ENCODE measurements around the gene GABARAPL1.
"Not testable (repeated sequence)": the region's sequence is repeated elsewhere in the genome, so short reads cannot be mapped to it uniquely, and the experiment has no call there.

Gene GABARAPL1

GRCh38 chr12:10212739-10213131, at the start of gene GABARAPL1:
Gene GABARAPL1 (plus strand): TSS chr12:10212877. CDS start chr12:10213130, 253 bp downstream.
- FAIRE-seq (no peak), DNase-seq (ENCODE audit: insufficient read length, low spot score) (peak; percentile 58)

DNA sequence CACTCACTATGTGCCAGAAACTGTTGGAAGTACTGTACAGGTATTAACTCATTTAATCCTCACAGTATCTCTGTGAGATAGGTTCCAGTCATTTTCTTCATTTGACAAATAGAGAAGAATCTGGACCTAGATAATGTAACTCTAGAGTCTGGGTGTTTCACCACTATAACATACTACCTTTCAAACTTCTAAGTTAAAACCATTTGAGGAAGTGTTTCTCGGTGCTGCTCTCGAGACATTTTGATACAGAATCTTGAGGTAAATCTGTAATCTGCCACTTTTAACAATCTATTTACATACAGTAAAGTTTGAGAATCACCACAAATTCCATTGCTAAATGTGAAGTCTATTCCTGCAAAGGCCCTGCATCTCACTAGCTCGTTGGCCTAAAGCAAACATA, 49.6 kb upstream of the GABARAPL1 start:
- DNase-seq (ENCODE audit: insufficient read length, low spot score) (no peak), FAIRE-seq (no peak)

DNA sequence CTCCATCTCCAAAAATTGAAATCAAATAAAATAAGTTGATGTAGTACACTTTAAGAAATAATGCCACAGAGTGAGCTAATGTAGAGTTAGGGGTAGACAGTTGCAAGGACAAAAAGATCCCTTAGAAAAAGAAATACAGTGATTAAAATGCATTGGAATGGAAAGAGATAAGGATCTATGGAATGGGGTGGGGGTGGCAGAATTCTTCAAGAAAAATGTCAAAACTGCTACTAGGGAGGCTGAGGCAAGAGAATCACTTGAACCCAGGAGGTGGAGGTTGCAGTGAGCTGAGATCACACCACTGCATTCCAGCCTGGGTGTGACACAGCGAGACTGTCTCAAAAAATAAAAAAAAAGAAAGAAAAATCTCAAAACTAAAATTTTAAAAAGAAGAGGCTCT, 47.3 kb upstream of the GABARAPL1 start:
- no peak for DNase-seq (ENCODE audit: insufficient read length, low spot score)
- FAIRE-seq = no peak

GRCh38 chr12:10167599-10167998, 45.1 kb upstream of the GABARAPL1 start:
- no peak for DNase-seq (ENCODE audit: insufficient read length, low spot score)
- FAIRE-seq = no peak

- no peak for FAIRE-seq
These were observed 43.6 kb upstream of the GABARAPL1 start for GRCh38 chr12:10169104-10169503.

GRCh38 chr12:10170216-10170615, 42.5 kb upstream of the GABARAPL1 start:
- FAIRE-seq (no peak), DNase-seq (ENCODE audit: insufficient read length, low spot score) (no peak)

More at GRCh38 chr12:10169104-10169503, 43.6 kb upstream of the GABARAPL1 start:
- DNase-seq (ENCODE audit: insufficient read length, low spot score) = no peak

DNA sequence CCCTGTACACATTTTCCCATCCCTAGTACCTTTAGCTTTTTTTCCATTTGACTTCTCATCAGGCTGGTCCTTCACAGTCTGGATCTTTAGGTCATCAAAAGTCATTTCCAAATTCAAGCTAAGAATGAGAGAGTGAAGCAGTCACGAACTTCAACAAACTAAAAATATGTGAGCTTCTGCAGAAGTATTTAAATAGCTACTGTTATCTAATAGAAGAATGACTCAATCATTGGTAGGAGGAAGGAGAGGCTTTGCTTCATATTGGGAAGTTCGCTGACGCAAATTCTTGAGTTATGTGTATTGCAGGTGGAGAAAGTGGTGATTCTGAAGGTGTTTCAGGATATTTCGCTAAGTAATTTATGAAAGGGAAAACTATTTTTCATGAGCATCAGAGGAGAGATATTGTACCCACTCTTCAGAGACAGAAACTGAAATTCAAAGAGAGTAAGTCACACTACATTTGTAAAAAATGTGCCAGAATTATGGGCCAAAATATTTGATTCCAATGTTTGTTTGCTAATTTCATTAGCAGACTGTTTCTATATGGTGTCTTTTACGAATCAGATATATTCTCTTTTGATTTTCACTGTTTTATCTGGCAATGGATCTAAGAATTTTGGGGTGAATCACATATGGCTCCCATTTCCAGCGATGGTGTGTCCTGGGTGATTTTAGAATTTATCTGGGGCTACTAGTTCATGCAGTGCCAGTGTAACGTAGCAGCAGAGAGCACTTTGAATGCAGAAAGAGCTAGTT, 40.5 kb upstream of the GABARAPL1 start, which contains the start of gene OLR1:
Gene OLR1 (minus strand): TSS at position 160 of the 756 bp plus-strand sequence. CDS start 55 bp downstream, at position 105.
- no peak for FAIRE-seq
- no peak for DNase-seq (ENCODE audit: insufficient read length, low spot score)

DNA sequence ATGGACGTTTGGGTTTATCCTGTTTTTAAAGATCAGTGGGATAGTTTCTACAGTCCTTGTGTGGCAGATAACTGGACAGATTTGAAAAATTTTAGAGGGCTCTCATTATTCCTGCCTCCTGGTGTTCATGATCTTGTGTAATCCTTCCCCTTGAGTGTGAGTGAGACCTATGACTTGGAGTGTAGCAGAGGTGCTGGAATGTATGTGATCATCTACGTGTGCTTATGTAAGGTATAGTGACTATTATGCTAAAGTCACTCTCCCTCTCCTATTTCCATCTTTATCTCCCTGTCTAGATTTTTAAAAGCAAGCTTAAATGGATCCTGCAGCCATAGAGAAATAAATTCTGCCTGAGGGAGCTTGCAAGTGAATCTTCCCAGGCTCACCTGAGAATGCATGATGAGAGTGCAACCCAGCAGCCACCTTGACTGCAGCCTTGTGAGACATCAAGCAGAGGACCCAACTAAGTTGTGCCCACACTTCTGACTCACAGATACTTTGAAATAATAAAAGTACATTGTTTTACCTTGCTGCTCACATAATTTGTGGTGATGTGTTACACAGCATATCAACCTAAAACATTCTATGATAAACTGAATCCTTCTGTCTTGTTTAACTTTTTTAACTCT, 37.6 kb upstream of the GABARAPL1 start:
- FAIRE-seq (no peak), DNase-seq (ENCODE audit: insufficient read length, low spot score) (no peak)

GRCh38 chr12:10175846-10176636, 36.6 kb upstream of the GABARAPL1 start:
- FAIRE-seq (no peak), DNase-seq (ENCODE audit: insufficient read length, low spot score) (no peak)

- FAIRE-seq (no peak), DNase-seq (ENCODE audit: insufficient read length, low spot score) (no peak)
These were observed 33.9 kb upstream of the GABARAPL1 start, which contains the start of gene TMEM52B for GRCh38 chr12:10178821-10179220. Gene TMEM52B (plus strand): TSS chr12:10179032. CDS start chr12:10179575, 543 bp downstream.

DNA sequence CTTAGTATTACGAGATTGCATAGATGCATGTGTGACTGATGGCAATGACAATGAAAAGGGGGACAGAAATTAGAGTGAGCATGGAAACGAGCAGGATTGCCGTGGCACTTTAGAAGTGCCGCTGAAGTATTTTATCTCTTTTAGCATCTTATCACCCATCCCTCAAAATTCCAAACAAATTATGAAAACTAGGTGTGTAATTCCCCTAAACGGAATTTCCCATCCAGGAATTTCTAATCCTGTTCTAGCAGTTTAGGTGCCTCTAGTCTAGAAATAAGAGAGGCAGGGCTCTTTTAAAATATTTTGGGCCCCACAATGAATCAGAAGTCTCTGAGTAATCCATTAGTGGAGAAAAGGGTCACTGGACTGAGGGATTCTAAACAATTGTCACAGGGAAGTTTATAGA, 32.9 kb upstream of the GABARAPL1 start:
- no peak for DNase-seq (ENCODE audit: insufficient read length, low spot score)
- no peak for FAIRE-seq

DNA sequence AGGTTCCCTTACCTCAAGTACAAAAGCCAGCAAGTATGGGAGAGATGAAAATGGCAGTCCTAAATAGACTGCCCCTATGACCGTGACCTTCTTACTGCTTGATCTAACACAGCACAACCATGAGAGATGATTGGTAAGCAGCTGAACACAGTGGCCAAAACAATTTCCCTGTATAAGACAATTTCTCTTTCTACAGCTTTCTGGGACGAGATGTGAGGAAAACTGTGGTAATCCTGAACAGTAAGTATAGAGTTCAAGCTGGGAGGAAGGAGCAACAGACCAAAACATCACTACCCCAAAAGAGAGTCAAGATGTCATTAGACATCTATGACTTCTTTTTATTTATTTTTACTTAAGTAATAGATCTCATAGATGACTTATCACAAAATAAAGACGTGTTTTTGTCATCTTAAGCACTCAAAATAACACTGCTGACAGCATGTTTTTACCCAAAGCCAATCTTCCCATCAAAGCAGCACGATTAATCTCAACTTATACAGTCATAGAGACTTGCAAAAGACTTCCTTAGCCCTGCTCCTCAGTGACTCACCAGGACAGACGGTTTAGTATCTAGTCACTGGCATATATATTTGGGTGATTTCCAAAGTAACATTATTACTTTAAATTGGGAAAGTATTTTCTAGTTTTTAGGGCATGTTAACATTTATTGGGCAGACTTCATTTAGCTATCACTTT, 30.2 kb upstream of the GABARAPL1 start:
- FAIRE-seq (no peak), DNase-seq (ENCODE audit: insufficient read length, low spot score) (no peak)

GRCh38 chr12:10184261-10184843, 28.3 kb upstream of the GABARAPL1 start:
- no peak for DNase-seq (ENCODE audit: insufficient read length, low spot score)
- FAIRE-seq = no peak

- FAIRE-seq = no peak
These were observed 26.4 kb upstream of the GABARAPL1 start for GRCh38 chr12:10186299-10186698.

GRCh38 chr12:10186958-10187357, 25.7 kb upstream of the GABARAPL1 start:
- FAIRE-seq; DNase-seq (ENCODE audit: insufficient read length, low spot score): not testable (repeated sequence)

More at GRCh38 chr12:10186299-10186698, 26.4 kb upstream of the GABARAPL1 start:
- DNase-seq (ENCODE audit: insufficient read length, low spot score) = no peak

- FAIRE-seq (no peak), DNase-seq (ENCODE audit: insufficient read length, low spot score) (no peak)
These were observed 23.0 kb upstream of the GABARAPL1 start for GRCh38 chr12:10189653-10190052.

DNA sequence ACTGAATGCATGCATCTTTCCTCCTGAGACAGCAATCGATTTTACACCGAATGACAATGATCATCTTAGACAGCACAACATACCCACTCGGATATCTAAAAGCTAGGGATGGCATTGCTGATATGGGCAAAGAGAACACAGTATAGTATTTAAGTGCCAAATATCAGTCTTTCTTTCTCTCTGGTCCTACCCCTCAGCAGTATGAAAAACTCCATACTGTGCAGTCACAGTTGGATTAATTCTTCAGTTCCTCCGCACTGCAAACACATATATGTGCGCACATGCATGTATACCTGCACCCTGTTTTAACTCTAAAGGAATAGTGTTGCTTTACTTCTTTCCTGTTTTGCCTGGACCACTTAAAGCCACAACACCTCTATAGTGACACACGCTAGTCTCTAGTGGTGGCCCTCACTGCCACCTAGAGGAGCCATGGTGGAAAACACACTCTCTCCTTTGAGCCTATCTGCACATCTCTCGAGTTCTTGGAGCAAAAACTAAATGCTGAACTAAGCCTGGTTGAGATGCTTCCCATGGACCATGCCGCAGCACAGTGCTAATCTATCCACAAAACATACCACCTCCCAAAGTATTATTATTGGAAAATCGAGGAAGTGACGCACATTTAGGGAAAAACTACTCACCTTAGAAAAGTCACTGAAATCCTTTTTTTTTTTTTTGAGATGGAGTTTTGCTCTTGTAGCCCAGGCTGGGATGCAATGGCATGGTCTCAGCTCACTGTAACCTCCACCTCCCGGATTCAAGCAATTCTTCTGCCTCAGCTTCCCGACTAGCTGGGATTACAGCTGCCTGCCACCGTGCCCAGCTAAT, 21.9 kb upstream of the GABARAPL1 start:
- FAIRE-seq = peak; percentile 89
- DNase-seq (ENCODE audit: insufficient read length, low spot score) = peak; percentile 54

DNA sequence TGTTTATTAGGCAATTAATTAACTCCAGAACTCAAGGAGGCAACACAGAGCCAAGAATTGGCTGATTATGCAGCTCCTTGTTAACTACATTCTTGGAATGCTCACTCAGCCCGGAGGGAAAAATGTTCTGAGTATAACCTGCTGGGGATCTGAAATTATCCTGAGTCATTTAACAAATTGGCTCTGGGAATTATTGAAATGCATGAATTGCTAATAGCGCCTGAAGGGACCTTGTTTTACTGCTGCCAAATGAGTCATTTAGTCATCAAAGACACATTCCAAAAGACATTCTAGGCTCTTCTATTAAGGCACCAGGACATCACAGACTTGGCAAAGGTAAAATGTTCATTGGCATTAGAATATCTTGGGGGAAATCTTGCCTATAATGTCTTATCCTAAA, 20.8 kb upstream of the GABARAPL1 start:
- DNase-seq (ENCODE audit: insufficient read length, low spot score) = no peak
- no peak for FAIRE-seq

DNA sequence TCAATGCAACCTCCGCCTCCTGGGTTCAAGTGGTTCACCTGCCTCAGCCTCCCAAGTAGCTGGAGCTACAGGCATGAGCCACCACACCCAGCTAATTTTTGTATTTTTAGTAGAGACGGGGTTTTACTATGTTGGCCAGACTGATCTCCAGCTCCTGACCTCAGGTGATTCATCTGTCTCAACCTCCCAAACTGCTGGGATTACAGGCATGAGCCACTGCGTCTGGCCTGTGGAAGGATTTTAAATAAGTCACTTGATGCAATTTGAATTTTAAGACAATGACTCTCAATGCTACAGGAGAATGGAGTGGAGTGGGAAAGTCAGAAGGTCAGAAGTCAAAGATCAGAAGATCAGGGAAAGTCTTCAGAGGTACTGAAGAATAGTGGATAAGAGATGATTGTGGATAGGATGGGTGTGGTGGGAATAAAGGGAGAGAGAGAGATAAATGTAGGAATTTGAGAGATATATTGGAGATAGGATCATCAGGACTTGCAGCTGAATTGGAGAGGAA, 18.5 kb upstream of the GABARAPL1 start:
- DNase-seq (ENCODE audit: insufficient read length, low spot score) (no peak), FAIRE-seq (no peak)

Measured in GM19239 (cell line).